GM21528 (cell line): ENCODE results near the gene MRI1.
"Not testable (repeated sequence)": the region's sequence is repeated elsewhere in the genome, so short reads cannot be mapped to it uniquely, and the experiment has no call there.

Source experiments
- ATAC-seq: cut with Tn5 transposase; IDR thresholded peaks from one replicate; pipeline ENCODE4 v1.9.1; 2021; ENCODE audit warnings: mild to moderate bottlenecking, moderate library complexity; ENCODE audit not compliant: unreplicated experiment, low FRiP score

The MRI1 gene

DNA sequence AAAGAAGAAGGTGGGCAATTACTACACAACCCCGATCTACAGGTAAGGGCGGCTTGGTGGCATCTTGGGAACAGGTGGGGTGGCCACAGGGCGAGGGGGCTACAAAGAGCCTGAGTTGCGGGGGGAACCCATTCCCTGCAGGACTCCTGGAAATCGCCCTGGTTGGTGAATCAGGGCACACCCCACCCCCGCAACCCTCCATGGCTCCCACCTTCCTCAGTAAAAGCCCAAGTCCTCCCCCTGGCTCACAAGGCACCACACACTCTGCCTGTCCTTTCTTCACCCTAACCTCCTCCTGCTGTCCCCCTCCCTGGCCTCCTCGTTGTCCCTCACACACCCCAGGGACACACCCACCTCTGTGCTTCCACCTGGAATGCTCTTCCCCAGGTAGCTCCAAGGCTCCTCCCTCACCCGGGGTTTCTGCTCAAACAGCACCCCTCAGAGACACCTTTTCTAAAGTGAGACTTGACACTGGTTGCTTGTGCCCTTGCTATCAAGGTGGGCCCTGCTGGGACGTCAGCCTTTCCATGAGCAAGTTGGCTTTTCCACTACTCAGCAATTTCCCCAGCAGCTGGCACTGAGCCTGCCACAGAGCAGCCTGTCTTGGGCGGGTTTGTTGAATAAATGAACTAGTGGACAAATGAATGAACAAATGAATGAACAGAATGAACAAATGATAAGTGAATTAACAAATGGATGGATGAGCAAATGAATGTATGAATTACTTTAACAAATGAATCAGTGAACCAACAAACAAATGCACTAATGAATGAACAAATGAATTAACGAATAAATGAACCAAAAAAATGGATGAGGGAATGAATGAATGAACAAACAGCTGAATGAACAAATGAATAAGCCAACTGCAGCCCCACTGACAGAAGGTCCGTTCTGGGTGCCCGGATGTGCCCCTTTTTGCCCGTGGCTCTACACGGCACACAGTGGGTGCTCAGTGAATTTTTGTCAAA lies 6.2 kb upstream of the MRI1 start:
- ATAC-seq = no peak

DNA sequence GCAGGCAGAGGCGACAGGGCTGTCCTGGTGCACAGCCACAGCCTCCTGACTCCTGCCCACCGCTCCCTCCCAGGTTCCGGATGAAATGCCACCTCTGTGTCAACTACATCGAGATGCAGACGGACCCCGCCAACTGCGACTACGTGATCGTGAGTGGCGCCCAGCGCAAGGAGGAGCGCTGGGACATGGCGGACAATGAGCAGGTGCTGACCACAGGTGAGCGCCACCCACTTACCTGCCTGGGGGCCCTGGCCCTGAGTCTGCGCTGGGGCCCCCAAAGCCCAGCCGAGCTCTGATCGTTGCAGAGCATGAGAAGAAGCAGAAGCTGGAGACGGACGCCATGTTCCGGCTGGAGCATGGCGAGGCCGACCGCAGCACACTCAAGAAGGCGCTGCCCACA lies 5.5 kb upstream of the MRI1 start:
- no peak for ATAC-seq

DNA sequence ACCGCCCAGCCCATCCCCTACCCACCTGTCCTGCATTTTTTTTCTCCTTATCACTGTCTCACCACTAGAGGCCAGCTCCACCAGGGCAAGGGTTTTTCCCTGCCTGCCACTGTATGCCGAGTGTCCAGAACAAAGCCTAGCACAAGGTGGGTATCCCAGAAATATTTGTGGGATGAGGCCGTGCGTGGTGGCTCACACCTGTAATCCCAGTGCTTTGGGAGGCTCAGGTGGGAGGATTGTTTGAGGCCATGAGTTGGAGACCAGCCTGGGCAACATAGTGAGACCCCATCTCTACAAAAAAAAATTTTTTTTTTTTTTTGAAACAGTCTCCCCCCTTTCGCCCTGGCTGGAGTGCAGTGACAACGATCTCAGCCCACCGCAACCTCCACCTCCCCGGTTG lies 2.9 kb upstream of the MRI1 start:
- no peak for ATAC-seq

DNA sequence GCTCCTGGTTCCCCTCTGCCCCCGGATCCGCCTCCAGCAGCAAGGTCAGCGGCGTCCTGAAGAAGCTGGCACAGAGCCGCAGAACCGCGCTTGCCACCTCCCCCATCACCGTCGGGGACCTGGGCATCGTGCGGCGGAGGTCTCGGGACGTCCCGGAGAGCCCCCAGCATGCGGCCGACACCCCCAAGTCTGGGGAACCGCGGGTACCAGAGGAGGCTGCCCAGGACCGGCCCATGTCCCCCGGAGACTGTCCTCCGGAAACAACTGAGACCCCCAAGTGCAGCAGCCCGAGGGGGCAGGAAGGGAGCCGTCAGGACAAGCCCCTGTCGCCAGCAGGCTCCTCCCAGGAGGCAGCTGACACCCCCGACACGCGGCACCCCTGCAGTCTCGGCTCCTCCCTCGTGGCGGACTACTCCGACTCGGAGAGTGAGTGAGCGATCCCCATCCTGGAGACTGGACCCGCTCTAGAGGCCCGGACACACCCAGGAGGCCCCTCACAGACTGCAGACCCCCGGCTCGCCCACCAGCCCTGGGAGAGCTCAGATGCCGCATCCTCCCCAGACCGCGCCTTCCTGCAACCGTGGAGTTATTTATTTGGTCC lies 1.6 kb upstream of the MRI1 start:
- no peak for ATAC-seq

DNA sequence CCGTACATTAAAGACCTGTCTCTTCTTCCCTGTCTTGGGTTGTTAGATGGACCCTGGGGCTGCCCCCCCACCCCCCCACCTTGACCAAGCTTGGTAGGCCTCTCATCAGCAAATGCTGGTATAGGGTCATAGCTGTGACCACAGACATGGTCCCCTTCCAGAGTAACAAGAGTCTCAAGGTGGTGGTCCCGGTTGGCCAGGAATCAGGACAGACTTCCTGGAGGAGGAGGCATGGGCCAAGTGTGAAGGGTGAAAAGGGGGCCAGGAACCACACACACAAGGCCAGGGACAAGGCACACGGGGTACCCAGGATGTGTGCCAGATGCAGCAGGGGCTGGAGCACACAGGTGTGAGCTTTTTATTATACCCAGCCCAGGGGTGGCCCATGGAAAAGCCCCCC lies 1.1 kb upstream of the MRI1 start:
- no peak for ATAC-seq

DNA sequence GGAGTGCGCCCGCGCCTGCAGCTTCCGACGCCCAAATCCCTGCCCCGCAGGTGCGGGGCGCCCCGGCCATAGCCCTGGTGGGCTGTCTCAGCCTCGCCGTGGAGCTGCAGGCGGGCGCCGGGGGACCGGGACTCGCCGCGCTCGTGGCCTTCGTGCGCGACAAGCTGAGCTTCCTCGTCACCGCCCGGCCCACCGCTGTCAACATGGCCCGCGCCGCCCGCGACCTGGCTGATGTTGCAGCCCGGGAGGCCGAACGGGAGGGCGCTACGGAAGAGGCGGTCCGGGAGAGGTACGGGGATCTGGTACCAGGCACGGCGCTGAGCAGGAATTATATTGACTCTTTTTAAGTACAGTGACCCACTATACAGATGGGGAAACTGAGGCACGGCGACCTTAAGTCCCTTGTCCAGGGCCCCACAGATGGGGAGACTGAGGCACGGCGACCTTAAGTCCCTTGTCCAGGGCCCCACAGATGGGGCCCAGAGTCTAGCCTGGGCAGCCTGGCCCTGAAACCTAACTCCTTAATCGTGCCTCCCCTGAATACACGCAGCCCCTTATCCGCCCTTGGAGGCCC lies 586 bp downstream of the MRI1 start:
- ATAC-seq = no peak

DNA sequence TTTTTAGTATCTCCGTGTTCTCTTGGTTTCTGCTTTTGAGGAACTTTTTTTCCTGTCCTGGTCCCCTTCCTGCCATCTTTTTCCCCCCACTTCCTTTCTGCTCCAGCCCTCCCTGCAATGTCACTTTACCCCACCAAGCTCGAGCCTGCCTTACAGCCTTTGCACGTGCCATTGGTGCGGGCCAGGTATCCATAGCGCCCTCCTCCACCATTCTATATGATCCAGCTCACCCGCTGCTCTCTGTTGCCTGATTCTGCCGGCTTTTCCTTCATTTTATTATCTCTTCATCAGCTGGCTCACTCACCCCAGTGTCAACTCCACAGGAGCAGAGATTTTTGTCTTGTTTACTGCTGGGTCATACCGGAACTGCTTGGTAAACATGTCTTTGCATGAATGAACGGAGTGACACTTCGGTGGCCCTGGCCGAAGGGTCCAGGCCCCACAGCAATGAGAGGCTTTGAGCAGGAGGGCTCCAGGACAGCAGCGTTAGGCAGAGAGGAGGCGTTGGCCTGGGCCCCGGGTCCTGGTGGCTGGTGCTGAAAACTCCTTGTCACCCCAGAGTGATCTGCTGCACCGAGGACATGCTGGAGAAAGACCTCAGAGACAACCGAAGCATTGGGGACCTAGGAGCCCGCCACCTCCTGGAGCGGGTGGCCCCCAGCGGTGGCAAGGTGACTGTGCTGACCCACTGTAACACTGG lies 1.2 kb downstream of the MRI1 start:
- no peak for ATAC-seq

DNA sequence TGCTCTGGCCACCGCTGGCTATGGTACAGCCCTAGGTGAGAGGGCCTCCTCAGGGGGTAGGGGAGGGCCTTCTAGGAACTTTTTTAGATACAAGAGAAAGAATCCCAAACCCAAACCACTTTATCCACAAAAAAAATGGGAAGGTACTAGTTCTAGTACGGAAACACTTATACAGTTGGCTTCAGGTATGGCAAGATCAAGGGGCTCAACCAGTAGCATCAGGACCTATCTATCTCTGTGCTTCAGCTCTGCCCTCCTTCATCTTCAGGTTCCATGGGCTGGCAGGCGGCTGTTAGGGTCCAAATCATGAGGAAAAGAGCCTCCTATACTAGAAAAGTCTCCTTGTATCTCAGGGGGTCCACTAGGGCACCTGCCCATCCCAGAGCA lies 1.8 kb downstream of the MRI1 start:
- no peak for ATAC-seq

DNA sequence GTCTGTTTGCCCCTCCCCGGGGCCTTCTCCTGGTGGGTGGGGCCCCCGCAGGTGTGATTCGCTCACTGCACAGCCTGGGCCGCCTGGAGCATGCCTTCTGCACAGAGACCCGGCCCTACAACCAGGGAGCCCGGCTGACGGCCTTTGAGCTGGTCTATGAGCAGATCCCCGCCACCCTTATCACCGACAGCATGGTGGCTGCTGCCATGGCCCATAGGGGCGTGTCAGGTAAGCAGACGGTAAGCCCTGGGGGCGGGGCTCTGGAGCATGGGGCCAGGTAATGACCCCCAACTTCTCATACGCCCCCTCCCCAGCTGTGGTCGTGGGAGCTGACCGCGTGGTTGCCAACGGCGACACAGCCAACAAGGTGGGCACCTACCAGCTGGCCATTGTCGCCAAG lies 4.2 kb downstream of the MRI1 start:
- ATAC-seq = no peak

DNA sequence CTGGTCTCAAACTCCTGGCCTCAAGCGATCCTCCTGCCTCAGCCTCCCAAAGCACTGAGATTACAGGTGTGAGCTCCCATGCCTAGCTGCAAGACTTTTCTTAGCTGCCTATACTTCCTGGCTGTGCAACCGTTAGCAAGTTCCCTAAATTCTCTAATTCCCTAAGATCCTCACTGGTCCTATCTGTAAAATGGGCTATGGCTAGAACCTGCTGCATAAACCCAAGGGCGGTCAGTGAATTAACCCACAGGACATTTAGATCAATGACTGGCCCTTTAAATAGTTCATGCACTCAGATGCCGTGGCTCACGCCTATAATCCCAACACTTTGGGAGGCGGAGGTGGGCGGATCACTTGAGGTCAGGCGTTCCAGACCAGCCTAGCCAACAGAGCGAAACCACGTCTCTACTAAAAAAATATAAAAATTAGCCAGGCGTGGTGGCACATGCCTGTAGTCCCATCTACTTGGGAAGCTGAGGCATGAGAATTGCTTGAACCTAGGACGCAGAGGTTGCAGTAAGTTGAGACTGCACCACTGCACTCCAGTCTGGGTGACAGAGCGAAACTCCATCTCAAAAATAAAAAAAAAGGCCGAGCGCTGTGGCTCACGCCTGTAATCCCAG lies 5.8 kb downstream of the MRI1 start:
- ATAC-seq = no peak

DNA sequence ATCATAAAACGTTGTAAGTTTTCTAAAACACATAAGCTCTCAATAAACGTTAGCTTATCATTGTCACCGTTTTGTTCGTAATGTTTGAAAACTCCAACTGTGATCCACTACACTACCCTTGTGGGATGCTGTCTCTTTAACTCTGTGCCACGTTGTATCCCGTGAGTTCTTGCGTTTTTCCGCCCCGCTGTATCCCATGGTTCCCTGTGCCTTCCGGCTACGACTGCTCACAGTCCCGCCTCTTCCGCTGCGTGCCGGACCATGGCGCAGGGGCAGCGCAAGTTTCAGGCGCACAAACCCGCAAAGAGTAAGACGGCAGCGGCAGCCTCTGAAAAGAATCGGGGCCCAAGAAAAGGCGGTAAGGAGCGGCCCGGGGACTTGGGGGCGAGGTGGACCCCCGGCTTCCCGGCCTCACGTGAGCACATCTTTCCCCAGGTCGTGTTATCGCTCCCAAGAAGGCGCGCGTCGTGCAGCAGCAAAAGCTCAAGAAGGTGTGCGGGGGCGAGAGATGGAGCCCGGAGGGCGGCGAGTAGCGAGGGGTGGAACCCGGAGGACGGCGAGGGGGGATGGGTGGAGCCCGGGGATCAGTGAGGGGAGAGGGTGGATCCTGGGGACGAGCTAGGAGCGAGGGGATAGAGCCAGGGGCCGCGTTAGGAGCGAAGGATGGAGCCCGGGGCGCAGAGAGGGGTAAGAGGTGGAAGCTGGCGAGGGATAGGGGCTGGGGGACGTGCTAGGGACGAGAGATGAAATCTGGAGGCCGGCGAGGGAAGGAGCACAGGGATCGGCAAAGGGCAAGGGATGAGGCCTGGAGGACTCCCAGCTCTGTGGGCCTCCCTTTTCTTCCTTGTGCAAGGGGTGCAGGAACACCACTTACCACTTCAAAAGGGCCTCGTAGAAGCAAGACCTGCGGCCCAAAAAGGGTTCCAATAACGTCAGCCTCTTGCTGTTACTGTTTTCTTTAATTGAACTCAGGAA lies 10.2 kb downstream of the MRI1 start, which contains the start of gene C19orf53:
Gene C19orf53, plus strand, starts transcription at position 240 of the 975 bp plus-strand sequence. Its CDS starts 22 bp downstream, at position 262.
- ATAC-seq = peak; percentile 69

DNA sequence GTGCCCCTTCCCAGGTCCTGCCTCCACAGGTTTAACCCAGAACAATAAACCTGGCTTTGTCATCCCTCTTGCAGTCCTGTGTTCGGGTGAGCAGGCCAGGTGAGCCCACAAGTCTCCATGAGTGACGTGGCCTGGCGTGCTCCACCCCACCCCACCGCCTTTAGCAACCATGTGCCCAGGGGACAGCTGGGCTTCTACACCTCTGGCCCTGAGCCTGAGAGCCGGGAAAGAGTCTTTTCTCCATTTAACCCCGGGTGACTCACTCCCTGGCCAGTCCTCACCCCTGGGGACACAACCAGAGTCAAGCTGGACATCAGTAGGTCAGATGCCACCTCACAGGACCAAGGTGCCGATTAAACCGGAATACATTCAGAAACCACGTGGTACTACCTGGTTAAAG lies 14.1 kb downstream of the MRI1 start:
- ATAC-seq = no peak

DNA sequence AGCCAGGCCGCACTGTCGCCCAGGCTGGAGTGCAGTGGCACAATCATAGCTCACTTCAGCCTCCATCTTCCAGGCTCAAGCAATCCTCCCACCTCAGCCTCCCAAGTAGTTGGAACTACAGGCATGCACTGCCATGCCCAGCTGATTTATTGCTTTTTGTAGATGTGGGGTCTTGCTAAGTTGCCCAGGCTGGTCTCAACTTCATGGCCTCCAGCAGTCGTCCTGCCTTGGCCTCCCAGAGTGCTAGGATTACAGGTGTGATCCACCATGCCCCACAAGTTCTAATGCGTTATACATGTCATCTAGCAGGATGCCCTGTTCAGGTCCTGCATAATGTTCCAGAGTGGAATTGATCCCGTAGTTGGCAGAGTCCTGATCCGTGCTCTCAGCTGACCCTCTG lies 14.5 kb downstream of the MRI1 start:
- no peak for ATAC-seq

DNA sequence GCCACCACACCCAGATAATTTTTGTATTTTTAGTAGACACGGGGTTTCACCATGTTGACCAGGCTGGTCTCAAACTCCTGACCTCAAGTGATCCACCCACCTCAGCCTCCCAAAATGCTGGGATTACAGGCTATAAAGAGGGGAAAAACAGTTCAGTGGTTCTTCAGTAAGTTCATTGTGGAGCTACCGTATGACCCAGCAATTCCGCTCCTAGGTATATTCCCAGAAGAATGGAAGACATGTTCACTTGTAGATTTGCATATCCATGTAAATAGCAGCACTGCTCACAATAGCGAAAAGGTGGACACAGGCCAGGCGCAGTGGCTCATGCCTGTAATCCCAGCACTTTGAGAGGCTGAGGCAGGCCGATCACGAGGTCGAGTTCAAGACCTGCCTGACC lies 15.5 kb downstream of the MRI1 start:
- ATAC-seq = not testable (repeated sequence)

DNA sequence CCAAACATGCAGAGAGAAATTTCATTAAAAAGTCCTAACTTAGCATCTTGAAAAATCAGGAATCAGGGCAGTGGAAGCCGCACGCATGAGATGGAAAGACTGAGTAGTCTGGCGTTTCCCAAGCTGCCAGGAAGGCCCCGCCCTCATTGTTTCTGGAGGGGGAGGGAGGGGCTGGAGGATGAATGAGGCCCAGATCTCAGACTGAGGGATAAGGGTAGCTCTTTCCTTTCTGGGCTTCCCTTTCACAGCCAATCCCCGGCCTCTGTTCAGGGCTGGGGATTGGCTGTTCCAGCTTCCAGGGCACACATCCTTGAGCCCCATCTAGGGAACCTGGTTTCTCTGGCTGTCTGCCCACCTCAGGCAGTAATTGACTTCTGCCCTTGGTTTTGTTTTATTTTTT lies 17.2 kb downstream of the MRI1 start:
- ATAC-seq = no peak

DNA sequence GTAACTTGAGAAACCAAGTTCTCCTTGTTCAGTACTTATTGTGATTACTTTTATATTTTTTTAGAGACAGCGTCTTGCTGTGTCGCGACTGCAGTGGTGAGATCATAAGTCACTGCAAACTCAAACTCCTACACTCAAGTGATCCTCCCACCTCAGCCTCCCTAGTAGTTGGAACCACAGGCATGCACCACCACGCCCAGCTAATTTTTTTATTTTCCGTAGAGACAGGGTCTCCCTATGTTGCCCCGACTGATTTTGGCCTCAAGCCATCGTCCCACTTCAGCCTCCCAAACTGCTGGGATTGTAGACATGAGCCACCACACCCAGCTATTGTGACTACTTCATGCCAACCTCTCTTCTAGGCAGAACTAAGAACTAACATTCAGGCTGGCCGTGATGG lies 18.2 kb downstream of the MRI1 start:
- ATAC-seq = no peak

DNA sequence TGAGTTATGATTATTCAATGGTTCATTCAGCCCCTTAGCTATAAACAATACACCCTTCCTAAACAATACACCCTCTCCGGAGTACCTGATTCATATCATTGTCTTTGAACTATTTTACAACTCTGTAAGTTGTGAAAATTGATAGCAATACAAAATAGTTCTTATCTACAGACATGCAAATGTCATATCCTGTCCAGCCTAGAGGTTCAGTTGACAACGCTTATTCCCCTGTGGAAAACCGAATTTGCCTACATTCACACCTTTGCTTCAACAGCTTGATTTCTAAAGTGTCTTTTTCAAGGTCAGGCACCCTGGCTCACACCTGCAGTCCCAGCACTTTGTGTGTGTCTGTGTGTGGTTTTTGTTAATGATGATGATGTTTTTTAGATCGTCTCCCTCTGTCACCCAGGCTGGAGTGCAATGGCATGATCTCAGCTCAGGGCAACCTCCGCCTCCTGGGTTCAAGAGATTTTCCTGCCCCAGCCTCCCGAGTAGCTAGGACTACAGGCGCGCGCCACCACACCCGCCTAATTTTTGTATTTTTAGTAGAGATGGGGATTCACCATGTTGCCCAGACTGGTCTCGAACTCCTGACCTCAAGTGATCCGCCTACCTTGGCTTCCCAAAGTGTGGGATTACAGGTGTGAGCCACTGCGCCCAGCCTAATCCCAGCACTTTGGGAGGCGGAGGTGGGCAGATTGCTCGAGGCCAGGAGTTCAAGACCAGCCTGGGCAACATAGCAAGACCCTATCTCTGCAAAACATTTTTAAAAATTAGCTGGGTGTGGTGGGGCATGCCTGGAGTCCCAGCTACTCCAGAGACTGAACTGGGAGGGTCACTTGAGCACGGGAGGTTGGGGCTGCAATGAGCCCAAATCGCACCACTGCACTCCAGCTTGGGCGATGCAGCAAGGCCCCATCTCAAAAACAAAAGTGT lies 19.5 kb downstream of the MRI1 start:
- no peak for ATAC-seq

DNA sequence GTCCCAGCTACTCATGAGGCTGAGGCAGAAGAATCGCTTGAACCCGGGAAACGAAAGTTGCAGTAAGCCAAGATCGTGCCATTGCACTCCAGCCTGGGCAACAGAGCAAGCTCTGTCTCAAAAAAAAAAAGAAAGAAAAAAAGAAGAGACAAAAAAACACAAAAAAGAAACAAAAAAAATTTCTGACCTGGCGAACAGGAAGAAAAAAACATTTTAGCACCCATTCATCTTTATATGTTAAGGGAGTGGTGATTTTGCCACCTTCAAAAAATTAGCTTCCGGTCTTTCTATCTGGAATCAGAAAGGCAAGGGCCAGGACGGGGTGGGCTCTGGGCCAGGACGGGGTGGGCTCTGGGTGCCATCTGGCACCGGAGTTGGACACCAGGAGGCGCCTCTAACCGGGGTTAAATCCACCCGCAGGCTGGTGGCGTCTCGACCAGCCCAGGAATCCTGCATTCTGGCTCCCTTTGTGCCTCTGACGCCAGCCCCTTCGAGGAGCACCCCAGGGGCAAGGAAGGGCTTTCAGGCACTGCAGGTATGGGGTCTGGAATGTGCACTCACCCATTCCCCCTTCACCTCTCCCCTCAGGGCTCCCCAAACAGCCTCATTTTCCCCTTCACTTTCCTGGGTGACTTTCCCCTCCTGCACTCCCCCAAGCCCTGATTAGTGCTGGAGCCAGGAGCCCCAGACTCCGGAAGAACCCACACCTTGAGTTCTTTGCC lies 20.6 kb downstream of the MRI1 start:
- ATAC-seq = no peak
